Lower lobe of right lung (tissue), 2 donors: Measurements from ENCODE around the gene CCDC88B. TPM values are rescaled to one million over a fixed set of nuclear protein-coding genes. Genes with fewer than 3 reads are reported as not detected.

Experiments
- ATAC-seq, 2 donors: fragments of 200-7000 bp; cut with Tn5 transposase; one replicate each; pipeline ENCODE4 v1.9.1; 2020 to 2022; ENCODE audit warnings: mild to moderate bottlenecking in 2 of 2, moderate library complexity in 2 of 2
- DNase-seq: peaks from one replicate; pipeline ENCODE4 v3.0.0-alpha.2; 2020
- H3K27ac ChIP-seq: fragments of 200-600 bp; one replicate; pipeline ENCODE4 v1.8.0; 2022
- H3K27me3 ChIP-seq: fragments of 200-600 bp; one replicate; pipeline ENCODE4 v1.8.0; 2022; ENCODE audit warnings: low read depth
- H3K36me3 ChIP-seq: fragments of 200-600 bp; one replicate; pipeline ENCODE4 v1.8.0; 2022; ENCODE audit warnings: mild to moderate bottlenecking
- H3K4me1 ChIP-seq: fragments of 200-600 bp; one replicate; pipeline ENCODE4 v1.8.0; 2022
- H3K4me3 ChIP-seq: fragments of 200-600 bp; one replicate; pipeline ENCODE4 v1.8.0; 2022; ENCODE audit warnings: mild to moderate bottlenecking
- H3K9me3 ChIP-seq: fragments of 200-600 bp; one replicate; pipeline ENCODE4 v1.8.0; 2022
- CTCF ChIP-seq: fragments of 200-600 bp; IDR thresholded peaks from one replicate; pipeline ENCODE4 v1.8.0; 2022; ENCODE audit warnings: antibody characterized with exemption, mild to moderate bottlenecking
- intact Hi-C: fragments of 100-400 bp; cut with DNase I; formaldehyde crosslinking; loops from one replicate; pipeline ENCODE4 v1.11.0; 2022
- total RNA-seq: library from RNA; stranded (reverse); fragmentation: NEBNext Ultra II Directional; extraction: Animal tissue kit (Norgen Biotek cat#: 25700); gene quantifications from one replicate; pipeline ENCODE4 v1.2.1, GENCODE V29; 2021
- donor health status: DM: no; HTN: yes; CAD: no; lungs with severe emphysema.

The CCDC88B gene
- total RNA-seq, 1 donor from 2014 or later: 40.0 TPM

GRCh38 chr11:64347193-64347867 lies 7.3 kb downstream of the CCDC88B start:
- Histone ChIP-seq H3K9me3 (no peaks in the 10 kb centered on the region), H3K36me3 (peaks cover 15% of the 10 kb centered on the region), H3K4me1 (peaks cover 7% of the 10 kb centered on the region), H3K27ac (no peak overlapping the region), H3K4me3 (no peak overlapping the region), H3K27me3 (no peaks in the 10 kb centered on the region)
- intact Hi-C loops: no loop called here
- ATAC-seq (no peak), DNase-seq (no peak)
- no peak for TF ChIP-seq CTCF

- no peak for DNase-seq
- Histone ChIP-seq H3K27me3 (no peaks in the 10 kb centered on the region), H3K36me3 (peaks cover 14% of the 10 kb centered on the region), H3K27ac (no peak overlapping the region), H3K4me3 (no peak overlapping the region), H3K9me3 (no peaks in the 10 kb centered on the region), H3K4me1 (no peaks in the 10 kb centered on the region)
- no peak for TF ChIP-seq CTCF
- no peak for ATAC-seq
- intact Hi-C loops: no loop called here
Observed at GRCh38 chr11:64348383-64349024, 8.5 kb downstream of the CCDC88B start.

- intact Hi-C loops: no loop called here
- DNase-seq (no peak), ATAC-seq (no peak)
- Histone ChIP-seq H3K27ac (no peak overlapping the region), H3K4me1 (no peaks in the 10 kb centered on the region), H3K9me3 (no peaks in the 10 kb centered on the region), H3K27me3 (no peaks in the 10 kb centered on the region), H3K4me3 (no peak overlapping the region), H3K36me3 (peaks cover 11% of the 10 kb centered on the region)
- no peak for TF ChIP-seq CTCF
Observed at GRCh38 chr11:64349025-64349387, 9.0 kb downstream of the CCDC88B start.

GRCh38 chr11:64349404-64349803 lies 9.4 kb downstream of the CCDC88B start:
- Histone ChIP-seq H3K4me1 (no peaks in the 10 kb centered on the region), H3K36me3 (peaks cover 7% of the 10 kb centered on the region), H3K27ac (no peak overlapping the region), H3K4me3 (no peak overlapping the region), H3K27me3 (no peaks in the 10 kb centered on the region), H3K9me3 (no peaks in the 10 kb centered on the region)
- ATAC-seq (no peak), DNase-seq (no peak)
- intact Hi-C loops: no loop called here
- TF ChIP-seq CTCF: no peak

- TF ChIP-seq CTCF: no peak
- no peaks in the 10 kb centered on the region for H3K9me3 ChIP-seq
- H3K36me3 ChIP-seq: peaks cover 4% of the 10 kb centered on the region
- peak in 1 of 2 donors; percentile 8 for ATAC-seq
- H3K27ac ChIP-seq: no peak overlapping the region
- H3K4me1 ChIP-seq: peaks cover 12% of the 10 kb centered on the region
- DNase-seq: no peak
- H3K4me3 ChIP-seq: no peak overlapping the region
- intact Hi-C loops: no loop called here
- H3K27me3 ChIP-seq: no peaks in the 10 kb centered on the region
Observed at GRCh38 chr11:64351136-64351631, 11.2 kb downstream of the CCDC88B start.
